HG02973 (cell line): ENCODE data around the gene ATF7.
"Not testable (repeated sequence)": the region's sequence is repeated elsewhere in the genome, so short reads cannot be mapped to it uniquely, and the experiment has no call there.

Experiments used
- ATAC-seq: cut with Tn5 transposase; IDR thresholded peaks from one replicate; pipeline ENCODE4 v1.9.1; 2021; ENCODE audit warnings: moderate library complexity; ENCODE audit not compliant: unreplicated experiment

Gene ATF7

GRCh38 chr12:53627919-53628318 is 1.7 kb upstream of the ATF7 start:
- no peak for ATAC-seq

DNA sequence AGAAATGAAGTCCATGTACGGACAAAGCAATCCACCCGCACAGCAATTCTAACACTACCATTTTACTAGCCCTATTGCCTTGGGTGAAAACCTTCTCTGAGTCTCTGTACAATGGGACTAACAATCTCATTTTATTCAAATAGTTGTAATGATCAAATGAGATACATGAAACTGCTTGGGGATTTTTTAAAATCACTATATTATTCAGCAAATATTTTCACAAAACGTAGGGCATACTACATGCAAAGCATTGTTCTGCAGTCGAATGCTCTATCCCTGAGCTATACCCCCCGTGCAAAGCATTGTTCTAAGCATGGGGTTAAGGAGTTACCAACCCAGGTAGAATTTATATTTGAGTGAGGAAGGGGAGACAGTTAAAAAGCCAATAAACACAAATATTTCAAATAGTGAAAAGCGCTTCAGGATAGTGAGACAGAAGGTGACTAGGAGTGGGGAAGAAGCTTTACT is 554 bp upstream of the ATF7 start:
- ATAC-seq: peak; percentile 2

- no peak for ATAC-seq
Measured at GRCh38 chr12:53625373-53625945, 723 bp downstream of the ATF7 start.

DNA sequence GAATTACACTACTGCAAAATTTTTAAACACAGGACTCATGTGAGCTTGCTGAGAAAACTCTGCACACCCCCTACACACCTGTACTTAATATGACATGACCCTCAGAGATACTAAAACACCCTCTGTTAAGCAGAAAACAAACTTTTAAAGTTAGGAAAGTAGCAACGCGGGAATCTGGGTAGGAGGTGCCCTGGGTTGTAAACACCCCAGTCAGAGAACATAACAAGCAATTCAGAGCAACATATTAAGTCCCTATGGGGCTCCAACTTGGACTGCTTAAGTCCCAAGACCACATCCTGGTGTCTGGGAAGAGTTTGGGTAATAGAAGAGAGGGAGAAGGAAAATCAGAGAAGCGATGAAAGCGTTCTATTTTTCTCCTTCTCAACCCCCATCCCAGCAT is 1.2 kb downstream of the ATF7 start:
- ATAC-seq: no peak

DNA sequence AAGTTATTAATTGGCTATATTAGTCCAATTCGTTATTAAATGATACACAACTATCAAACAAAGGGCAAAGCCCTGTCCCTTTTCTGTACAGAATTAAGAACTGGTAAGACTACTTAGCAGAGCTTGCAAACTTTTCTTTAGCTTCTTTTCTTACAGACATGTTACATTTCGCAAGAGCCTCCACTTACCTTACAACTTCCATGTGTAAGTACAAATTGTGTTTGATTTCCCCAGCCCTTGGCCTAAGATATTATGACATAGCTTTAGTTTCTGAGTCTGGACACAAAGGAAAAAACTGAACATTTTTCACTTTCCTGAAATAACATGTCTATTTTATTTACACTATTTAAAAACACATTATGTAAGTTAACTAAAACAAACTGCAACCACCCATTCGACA is 1.7 kb downstream of the ATF7 start:
- no peak for ATAC-seq

- no peak for ATAC-seq
Measured at GRCh38 chr12:53623548-53624385, 2.4 kb downstream of the ATF7 start.

DNA sequence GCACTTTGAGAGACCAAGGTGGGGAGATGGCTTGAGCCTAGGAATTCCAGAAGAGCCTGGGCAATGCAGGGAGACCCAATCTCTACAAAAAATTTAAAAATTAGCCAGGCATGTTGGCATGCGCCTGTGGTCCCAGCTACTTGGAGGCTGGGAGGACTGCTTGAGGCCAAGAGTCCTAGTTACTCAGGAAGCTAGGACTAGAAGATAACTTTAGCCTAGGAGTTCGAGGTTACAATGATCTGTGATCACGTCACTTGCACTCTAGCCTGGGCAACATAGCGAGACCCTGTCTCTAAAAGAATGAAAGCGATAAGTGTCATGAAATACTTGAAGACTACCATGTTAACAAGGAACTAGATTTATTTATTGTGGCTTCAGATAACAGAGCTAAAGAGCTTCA is 3.5 kb downstream of the ATF7 start:
- ATAC-seq: no peak

DNA sequence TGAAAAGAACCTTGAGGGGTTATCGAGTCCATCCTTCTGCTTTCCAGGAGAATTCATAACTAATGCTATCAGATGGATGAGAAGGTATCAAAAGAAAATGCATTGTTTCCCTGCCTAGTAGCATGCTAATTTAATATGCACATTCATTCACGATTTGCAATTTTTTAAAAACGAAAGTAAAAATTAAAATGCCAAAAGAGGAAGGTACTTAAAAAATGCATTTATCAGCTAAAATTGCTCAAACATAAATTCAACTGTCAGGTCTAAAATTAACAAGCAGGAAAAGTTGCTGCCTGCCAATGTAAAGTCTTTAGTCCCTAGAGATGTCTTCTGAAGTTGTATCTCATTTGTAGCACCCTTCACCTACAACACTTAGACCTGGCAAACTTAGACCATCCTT is 7.9 kb downstream of the ATF7 start:
- ATAC-seq: no peak

DNA sequence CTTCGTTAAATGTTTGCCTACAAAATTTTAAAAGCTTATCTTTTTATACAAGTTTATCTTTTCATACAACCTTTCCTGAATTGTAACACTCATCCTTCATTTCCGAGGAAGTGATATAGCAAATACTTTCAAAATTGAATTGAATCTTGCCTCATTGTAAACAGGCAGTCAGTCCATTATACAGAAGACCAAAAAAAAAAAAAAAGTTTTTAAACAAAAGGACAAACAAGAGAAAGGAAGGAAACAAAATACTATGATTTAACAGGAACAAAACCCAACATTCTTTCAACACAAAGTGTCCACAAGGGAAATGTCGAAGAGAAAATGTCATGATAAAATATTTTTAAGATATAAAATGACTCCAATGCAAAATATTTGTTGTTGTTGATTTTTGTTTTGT is 8.5 kb downstream of the ATF7 start:
- ATAC-seq: no peak

DNA sequence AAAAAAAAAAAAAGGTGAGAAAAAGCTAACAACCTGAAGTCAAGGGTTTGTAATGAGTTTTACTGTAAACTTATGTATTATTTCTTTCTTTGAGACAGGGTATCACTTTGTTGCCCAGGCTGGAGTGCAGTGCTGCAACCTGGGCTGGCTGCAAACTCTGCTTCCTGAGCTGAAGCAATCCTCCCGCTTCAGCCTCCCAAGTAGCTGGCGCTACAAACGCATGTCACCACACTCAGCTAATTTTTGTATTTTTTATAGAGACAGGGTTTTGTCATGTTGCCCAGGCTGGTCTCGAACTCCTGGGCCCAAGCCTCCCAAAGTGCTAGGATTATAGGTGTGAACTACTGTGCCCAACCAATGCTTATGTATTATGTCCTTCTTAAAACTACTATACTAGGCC is 9.2 kb downstream of the ATF7 start:
- ATAC-seq: no peak

DNA sequence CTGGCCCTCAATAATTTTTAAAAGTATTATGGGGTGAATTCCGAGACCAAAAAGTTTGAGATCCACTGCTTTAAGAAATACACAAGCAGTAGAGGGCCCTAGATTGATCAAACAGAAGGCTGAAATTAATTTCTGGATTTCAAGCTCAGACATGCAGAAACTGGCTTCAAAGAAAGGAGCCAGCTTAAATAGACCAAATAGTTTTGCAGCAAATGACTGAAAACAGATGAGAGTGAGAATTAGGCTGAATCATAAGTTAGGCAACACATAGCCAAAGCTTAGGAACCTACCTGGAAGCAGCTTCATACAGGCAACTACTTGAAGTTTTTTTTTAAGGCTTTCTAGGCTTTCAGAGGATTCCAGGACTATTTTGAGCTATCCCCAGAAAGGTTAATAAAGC is 12.4 kb downstream of the ATF7 start:
- ATAC-seq: no peak

- ATAC-seq: no peak
Measured at GRCh38 chr12:53612978-53613377, 13.2 kb downstream of the ATF7 start.

DNA sequence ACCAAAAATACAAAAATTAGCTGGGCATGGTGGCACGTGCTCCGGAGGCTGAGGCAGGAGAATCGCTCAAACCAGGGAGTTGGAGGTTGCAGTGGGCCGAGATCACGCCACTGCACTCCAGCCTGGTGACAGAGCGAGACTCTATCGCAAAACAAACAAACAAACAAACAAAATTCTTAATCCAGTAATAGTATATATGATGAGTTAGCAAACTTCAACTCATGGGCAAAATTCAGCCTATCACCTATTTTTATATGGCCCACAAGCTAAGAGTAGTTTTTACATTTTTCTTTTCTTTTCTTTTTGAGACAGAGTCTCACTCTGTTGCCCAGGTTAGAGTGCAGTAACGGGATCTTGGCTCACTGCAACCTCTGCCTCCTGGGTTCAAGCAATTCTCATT is 14.9 kb downstream of the ATF7 start:
- no peak for ATAC-seq

DNA sequence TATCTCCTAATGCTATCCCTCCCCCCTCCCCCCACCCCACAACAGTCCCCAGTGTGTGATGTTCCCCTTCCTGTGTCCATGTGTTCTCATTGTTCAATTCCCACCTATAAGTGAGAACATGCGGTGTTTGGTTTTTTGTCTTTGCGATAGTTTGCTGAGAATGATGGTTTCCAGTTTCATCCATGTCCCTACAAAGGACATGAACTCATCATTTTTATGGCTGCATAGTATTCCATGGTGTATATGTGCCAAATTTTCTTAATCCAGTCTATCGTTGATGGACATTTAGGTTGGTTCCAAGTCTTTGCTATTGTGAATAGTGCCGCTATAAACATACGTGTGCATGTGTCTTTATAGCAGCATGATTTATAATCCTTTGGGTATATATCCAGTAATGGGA is 19.5 kb downstream of the ATF7 start:
- ATAC-seq: not testable (repeated sequence)

DNA sequence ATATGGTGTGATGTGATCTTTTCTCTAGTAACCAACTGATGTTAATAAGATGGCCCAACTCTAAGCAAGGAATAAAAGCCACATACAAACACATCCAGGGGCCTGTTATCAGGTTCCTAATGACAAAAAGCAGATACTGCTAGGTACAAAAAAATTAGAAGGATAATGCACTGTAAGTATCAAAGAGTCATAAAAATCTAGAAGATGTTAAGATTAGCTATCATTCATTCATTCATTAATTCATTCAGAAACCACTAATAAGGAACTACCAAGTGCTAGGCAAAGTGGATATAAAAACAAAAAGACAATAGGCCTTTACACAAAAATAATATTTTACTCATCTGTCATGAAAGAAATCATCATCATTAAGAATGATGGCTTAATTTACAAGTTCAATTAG is 21.6 kb downstream of the ATF7 start:
- no peak for ATAC-seq

- ATAC-seq: no peak
Measured at GRCh38 chr12:53603804-53604203, 22.4 kb downstream of the ATF7 start.

DNA sequence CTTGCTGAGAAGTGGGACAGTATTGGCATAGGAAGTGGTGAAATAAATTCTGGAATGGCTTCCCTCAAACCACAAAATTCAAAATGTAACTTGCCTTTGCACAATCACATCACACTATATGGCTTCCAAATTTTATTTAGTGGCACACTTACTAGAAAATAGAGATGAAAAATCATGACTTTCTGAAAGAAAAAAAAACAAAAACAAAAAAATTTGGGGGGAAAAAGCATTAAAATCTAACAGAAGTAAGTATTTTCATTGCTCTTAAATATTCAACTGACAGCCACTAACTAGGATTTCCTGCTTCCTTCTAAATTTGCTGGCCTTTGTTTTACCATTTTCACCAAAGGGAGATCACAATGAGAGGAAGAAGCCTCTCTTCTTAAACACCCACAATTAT is 23.0 kb downstream of the ATF7 start:
- no peak for ATAC-seq

GRCh38 chr12:53602176-53602864 is 23.9 kb downstream of the ATF7 start:
- ATAC-seq: no peak

DNA sequence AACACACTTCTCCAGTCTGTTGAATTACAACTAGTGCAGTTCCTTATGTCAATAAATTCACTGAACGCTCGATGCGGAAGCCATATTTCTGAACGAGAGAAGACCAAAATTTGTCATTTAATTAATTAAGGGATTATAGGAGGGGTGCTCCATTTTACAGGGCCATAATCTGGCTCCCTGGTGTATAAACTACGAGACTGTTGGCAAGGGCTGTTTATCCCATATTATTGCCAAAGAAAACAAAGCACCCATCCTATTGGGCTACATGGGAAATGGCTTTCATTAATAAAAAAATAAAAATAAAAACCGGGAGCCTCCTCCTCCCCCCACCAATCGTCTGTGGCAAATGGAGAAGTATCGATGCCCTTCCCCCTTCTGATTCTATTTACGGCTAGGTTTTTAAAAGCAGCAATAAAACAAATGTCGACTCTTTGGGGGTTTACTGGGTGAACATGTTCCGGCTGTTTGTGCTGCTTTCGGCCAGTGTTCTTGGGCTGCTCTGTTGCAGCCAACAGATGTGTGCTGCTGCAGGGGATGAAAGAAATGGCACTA is 24.8 kb downstream of the ATF7 start:
- no peak for ATAC-seq

- no peak for ATAC-seq
Measured at GRCh38 chr12:53600490-53601295, 25.5 kb downstream of the ATF7 start.

DNA sequence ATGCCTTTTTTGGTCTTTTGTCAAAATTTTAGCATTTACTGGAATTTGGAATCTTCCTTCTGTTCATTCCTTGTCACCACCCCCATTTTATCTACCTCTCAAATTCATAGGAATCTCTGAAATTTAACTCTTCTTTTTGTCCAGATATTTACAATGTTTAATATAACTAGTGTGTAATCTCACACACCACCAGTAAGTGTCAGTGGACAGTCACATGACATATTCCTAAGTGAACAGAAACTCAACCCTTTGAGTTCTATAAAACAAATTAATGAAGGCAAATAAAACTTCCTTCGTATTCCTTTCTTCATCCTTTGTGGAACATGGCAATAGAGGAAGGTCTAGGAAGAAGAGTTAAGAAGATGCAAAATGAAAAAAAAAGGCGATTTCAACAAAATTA is 26.6 kb downstream of the ATF7 start:
- no peak for ATAC-seq
